Neural cell (in vitro differentiated cells): ENCODE results near the gene RUBCN. TPM values are rescaled to one million over a fixed set of nuclear protein-coding genes. Genes with fewer than 3 reads are reported as not detected.

Experiments used
- H2AFZ ChIP-seq: fragments of 200-600, 300-800 bp; sonication (generic), shearing (Covaris generic); 2 replicates; pipeline ENCODE4 v1.6.0; 2014; ENCODE audit warnings: low read depth, mild to moderate bottlenecking, antibody characterized with exemption, low read length, moderate library complexity
- H3F3A ChIP-seq: fragments of 200-600 bp; shearing (Covaris generic); 2 replicates; pipeline ENCODE4 v1.6.1; 2016; ENCODE audit warnings: mild to moderate bottlenecking, moderate library complexity, mixed read lengths, antibody characterized with exemption, low read length; ENCODE audit not compliant: insufficient read depth, poor library complexity, severe bottlenecking
- H3K27ac ChIP-seq: fragments of 200-600, 300-800 bp; sonication (generic), shearing (Covaris generic); 2 replicates; pipeline ENCODE4 v1.5.1; 2014; ENCODE audit warnings: mild to moderate bottlenecking, low read length, moderate library complexity
- H3K27me3 ChIP-seq: fragments of 300-800, 200-600 bp; sonication (generic), shearing (Covaris generic); 2 replicates; pipeline ENCODE4 v1.6.0; 2014; ENCODE audit warnings: mild to moderate bottlenecking, low read depth, low read length, moderate library complexity; ENCODE audit not compliant: insufficient read depth
- H3K36me3 ChIP-seq: fragments of 300-800, 200-600 bp; sonication (generic), shearing (Covaris generic); 2 replicates; pipeline ENCODE4 v1.5.1; 2014; ENCODE audit warnings: mild to moderate bottlenecking, antibody characterized with exemption, low read length, moderate library complexity; ENCODE audit not compliant: insufficient read depth
- H3K4me2 ChIP-seq: fragments of 300-800, 200-600 bp; sonication (generic), shearing (Covaris generic); 2 replicates; pipeline ENCODE4 v1.6.0; 2014; ENCODE audit warnings: mild to moderate bottlenecking, low read length
- H3K4me3 ChIP-seq: fragments of 300-800, 200-600 bp; sonication (generic), shearing (Covaris generic); 2 replicates; pipeline ENCODE4 v1.5.1; 2014; ENCODE audit warnings: mild to moderate bottlenecking, low read length, moderate library complexity
- H3K79me2 ChIP-seq: fragments of 200-600 bp; shearing (Covaris generic); replicated peaks from 2 replicates; pipeline ENCODE4 v1.6.0; 2014; ENCODE audit warnings: mild to moderate bottlenecking, low read length, moderate library complexity; ENCODE audit not compliant: insufficient read depth
- H3K9ac ChIP-seq: fragments of 300-800, 200-600 bp; sonication (generic), shearing (Covaris generic); 2 replicates; pipeline ENCODE4 v1.6.1; 2016; ENCODE audit warnings: mild to moderate bottlenecking, low read length, mixed read lengths
- H3K9me2 ChIP-seq: fragments of 200-600 bp; shearing (Covaris generic); 2 replicates; pipeline ENCODE4 v1.6.1; 2016; ENCODE audit warnings: mild to moderate bottlenecking, low read length, mixed read lengths; ENCODE audit not compliant: insufficient read depth
- H3K9me3 ChIP-seq: fragments of 200-600, 300-800 bp; sonication (generic), shearing (Covaris generic); 2 replicates; pipeline ENCODE4 v1.6.1; 2016; ENCODE audit warnings: mild to moderate bottlenecking, mixed run types, low read length, moderate library complexity, mixed read lengths
- H4K20me1 ChIP-seq: fragments of 200-600 bp; shearing (Covaris generic); 2 replicates; pipeline ENCODE4 v1.6.1; 2016; ENCODE audit warnings: mild to moderate bottlenecking, mixed run types; ENCODE audit not compliant: insufficient read depth
- CTCF ChIP-seq: fragments of 450-650 bp; IDR thresholded peaks from 2 replicates; pipeline ENCODE4 v1.5.1; 2014; ENCODE audit warnings: antibody characterized with exemption, mild to moderate bottlenecking, moderate library complexity; ENCODE audit not compliant: poor library complexity, severe bottlenecking
- EP300 ChIP-seq: fragments of 450-650 bp; conservative IDR thresholded peaks from 2 replicates; pipeline ENCODE4 v1.6.1; 2014; ENCODE audit warnings: antibody characterized with exemption, mild to moderate bottlenecking, moderate library complexity; ENCODE audit not compliant: poor library complexity, severe bottlenecking
- EZH2 ChIP-seq: fragments of 200-600, 300-800 bp; shearing (Covaris generic), sonication (generic); IDR thresholded peaks from 2 replicates; pipeline ENCODE4 v1.6.1; 2014; ENCODE audit warnings: antibody characterized with exemption, low read length, borderline replicate concordance, mild to moderate bottlenecking; ENCODE audit not compliant: insufficient read depth, poor library complexity, severe bottlenecking
- MXI1 ChIP-seq: fragments of 450-650 bp; conservative IDR thresholded peaks from 2 replicates; pipeline ENCODE4 v1.6.1; 2014; ENCODE audit warnings: antibody characterized with exemption, mild to moderate bottlenecking; ENCODE audit not compliant: poor library complexity, severe bottlenecking
- POLR2AphosphoS5 ChIP-seq: IDR thresholded peaks from 2 replicates; pipeline ENCODE4 v1.6.1; 2012
- RAD21 ChIP-seq: fragments of 450-650 bp; conservative IDR thresholded peaks from 2 replicates; pipeline ENCODE4 v1.6.1; 2014; ENCODE audit warnings: antibody characterized with exemption, mild to moderate bottlenecking, moderate library complexity
- REST ChIP-seq: IDR thresholded peaks from 2 replicates; pipeline ENCODE4 v1.6.1; 2012; ENCODE audit warnings: borderline replicate concordance
- SMC3 ChIP-seq: fragments of 450-650 bp; conservative IDR thresholded peaks from 2 replicates; pipeline ENCODE4 v1.6.1; 2014; ENCODE audit warnings: antibody characterized with exemption, mild to moderate bottlenecking, moderate library complexity; ENCODE audit not compliant: poor library complexity
- TAF1 ChIP-seq: IDR thresholded peaks from 2 replicates; pipeline ENCODE4 v1.6.1; 2012; ENCODE audit warnings: low read depth
- polyA plus RNA-seq: library from polyadenylated mRNA; depleted of rRNA; stranded (reverse); fragments of >200 nt; gene quantifications from 2 replicates; pipeline ENCODE4 v1.2.3, GENCODE V29; 2014

The RUBCN gene
- polyA plus RNA-seq, 1 donor from 2014 or later = 16.1 TPM

- H3K4me2 ChIP-seq = no peak overlapping the region
- H3K79me2 ChIP-seq = peaks cover 16% of the 10 kb centered on the region
- H3K9me2 ChIP-seq = no peaks in the 10 kb centered on the region
- H3K9me3 ChIP-seq = no peaks in the 10 kb centered on the region
- no peak overlapping the region for H2AFZ ChIP-seq
- no peaks in the 10 kb centered on the region for H3K27me3 ChIP-seq
- H3F3A ChIP-seq = no peaks in the 10 kb centered on the region
- TF ChIP-seq MXI1 (no peak), EZH2 (no peak), SMC3 (no peak), REST (no peak), CTCF (no peak), RAD21 (no peak), POLR2AphosphoS5 (no peak), TAF1 (no peak), EP300 (no peak)
- peaks cover 4% of the 10 kb centered on the region for H3K36me3 ChIP-seq
- H4K20me1 ChIP-seq = no peaks in the 10 kb centered on the region
- no peak overlapping the region for H3K27ac ChIP-seq
- no peak overlapping the region for H3K9ac ChIP-seq
- H3K4me3 ChIP-seq = no peak overlapping the region
Measured at GRCh38 chr3:197761784-197762183, 25.1 kb upstream of the RUBCN start.

- H3K4me3 ChIP-seq = no peak overlapping the region
- H3K27me3 ChIP-seq = no peaks in the 10 kb centered on the region
- no peaks in the 10 kb centered on the region for H4K20me1 ChIP-seq
- TF ChIP-seq EZH2 (no peak), EP300 (no peak), RAD21 (no peak), TAF1 (no peak), SMC3 (no peak), MXI1 (no peak)
- no peak overlapping the region for H3K4me2 ChIP-seq
- peaks cover 47% of the 10 kb centered on the region for H3K79me2 ChIP-seq
- H3K27ac ChIP-seq = no peak overlapping the region
- no peaks in the 10 kb centered on the region for H3K9me2 ChIP-seq
- H3F3A ChIP-seq = no peaks in the 10 kb centered on the region
- H3K9ac ChIP-seq = no peak overlapping the region
- peaks cover 4% of the 10 kb centered on the region for H3K36me3 ChIP-seq
- H2AFZ ChIP-seq = no peak overlapping the region
- H3K9me3 ChIP-seq = no peaks in the 10 kb centered on the region
Measured at GRCh38 chr3:197758512-197758911, 21.8 kb upstream of the RUBCN start.

- TF ChIP-seq RAD21 = no peak
- peaks cover 4% of the 10 kb centered on the region for H3K36me3 ChIP-seq
- peaks cover 65% of the 10 kb centered on the region for H3K79me2 ChIP-seq
- H3K9ac ChIP-seq = no peak overlapping the region
- H3K4me3 ChIP-seq = no peak overlapping the region
- H3K4me2 ChIP-seq = no peak overlapping the region
- H3F3A ChIP-seq = no peaks in the 10 kb centered on the region
- no peaks in the 10 kb centered on the region for H3K9me3 ChIP-seq
- H2AFZ ChIP-seq = no peak overlapping the region
- no peaks in the 10 kb centered on the region for H3K27me3 ChIP-seq
- no peak overlapping the region for H3K27ac ChIP-seq
- no peaks in the 10 kb centered on the region for H3K9me2 ChIP-seq
- H4K20me1 ChIP-seq = peaks cover 5% of the 10 kb centered on the region
Measured at GRCh38 chr3:197756704-197757103, 20.0 kb upstream of the RUBCN start.
